Erythroblast (primary cell): ENCODE measurements around the gene IMMP2L.

Experiments used
- GATA1 ChIP-seq: IDR thresholded peaks from 2 replicates; pipeline ENCODE4 v1.6.1; 2011; ENCODE audit warnings: low read depth, mild to moderate bottlenecking, control low read depth, low read length, moderate library complexity
- POLR2A ChIP-seq: IDR thresholded peaks from 2 replicates; pipeline ENCODE4 v1.6.1; 2011; ENCODE audit warnings: mild to moderate bottlenecking, low read length

- no peak for TF ChIP-seq POLR2A
- TF ChIP-seq GATA1: no peak
Observed at GRCh38 chr7:110664803-110665202, 897.5 kb downstream of the IMMP2L start.
